ENCODE data around the gene ELFN1.

- TF ChIP-seq POLR2A (IDR thresholded peaks at IDR 0.05): no peak
- TF ChIP-seq, protein P1, sequence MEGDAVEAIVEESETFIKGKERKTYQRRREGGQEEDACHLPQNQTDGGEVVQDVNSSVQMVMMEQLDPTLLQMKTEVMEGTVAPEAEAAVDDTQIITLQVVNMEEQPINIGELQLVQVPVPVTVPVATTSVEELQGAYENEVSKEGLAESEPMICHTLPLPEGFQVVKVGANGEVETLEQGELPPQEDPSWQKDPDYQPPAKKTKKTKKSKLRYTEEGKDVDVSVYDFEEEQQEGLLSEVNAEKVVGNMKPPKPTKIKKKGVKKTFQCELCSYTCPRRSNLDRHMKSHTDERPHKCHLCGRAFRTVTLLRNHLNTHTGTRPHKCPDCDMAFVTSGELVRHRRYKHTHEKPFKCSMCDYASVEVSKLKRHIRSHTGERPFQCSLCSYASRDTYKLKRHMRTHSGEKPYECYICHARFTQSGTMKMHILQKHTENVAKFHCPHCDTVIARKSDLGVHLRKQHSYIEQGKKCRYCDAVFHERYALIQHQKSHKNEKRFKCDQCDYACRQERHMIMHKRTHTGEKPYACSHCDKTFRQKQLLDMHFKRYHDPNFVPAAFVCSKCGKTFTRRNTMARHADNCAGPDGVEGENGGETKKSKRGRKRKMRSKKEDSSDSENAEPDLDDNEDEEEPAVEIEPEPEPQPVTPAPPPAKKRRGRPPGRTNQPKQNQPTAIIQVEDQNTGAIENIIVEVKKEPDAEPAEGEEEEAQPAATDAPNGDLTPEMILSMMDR (IDR thresholded peaks at IDR 0.05): no peak
Measured at GRCh38 chr7:1723254-1723653, 53.2 kb downstream of the ELFN1 start.

Measured in body of pancreas (tissue), 4 donors.